Neural progenitor cell (in vitro differentiated cells): Measurements from ENCODE around the gene HOXD13.

Source experiments
- CTCF ChIP-seq: fragments of 200-600 bp; sonication (generic); IDR thresholded peaks from 2 replicates; pipeline ENCODE4 v1.5.1; 2017; ENCODE audit warnings: antibody characterized with exemption, mild to moderate bottlenecking
- EZH2 ChIP-seq: fragments of 200-600 bp; sonication (generic); IDR thresholded peaks from 2 replicates; pipeline ENCODE4 v1.6.1; 2017; ENCODE audit warnings: antibody characterized with exemption, mild to moderate bottlenecking, moderate library complexity

- TF ChIP-seq EZH2 = no peak
- no peak for TF ChIP-seq CTCF
Observed at GRCh38 chr2:176127774-176128072, 35.2 kb downstream of the HOXD13 start.
